ENCODE results near the gene UBE3B.

- TF ChIP-seq POLR2AphosphoS5 (IDR thresholded peaks at IDR 0.05), result no peak
- no peak for TF ChIP-seq CTCF (IDR thresholded peaks at IDR 0.05)
- no peak for TF ChIP-seq POLR2A (IDR thresholded peaks at IDR 0.05; ENCODE audit: low read depth)
- TF ChIP-seq EP300 (IDR thresholded peaks at IDR 0.05), result no peak
Measured at GRCh38 chr12:109566424-109566823, 89.0 kb downstream of the UBE3B start.
